Measurements from ENCODE around the gene ZNF280D.

DNA sequence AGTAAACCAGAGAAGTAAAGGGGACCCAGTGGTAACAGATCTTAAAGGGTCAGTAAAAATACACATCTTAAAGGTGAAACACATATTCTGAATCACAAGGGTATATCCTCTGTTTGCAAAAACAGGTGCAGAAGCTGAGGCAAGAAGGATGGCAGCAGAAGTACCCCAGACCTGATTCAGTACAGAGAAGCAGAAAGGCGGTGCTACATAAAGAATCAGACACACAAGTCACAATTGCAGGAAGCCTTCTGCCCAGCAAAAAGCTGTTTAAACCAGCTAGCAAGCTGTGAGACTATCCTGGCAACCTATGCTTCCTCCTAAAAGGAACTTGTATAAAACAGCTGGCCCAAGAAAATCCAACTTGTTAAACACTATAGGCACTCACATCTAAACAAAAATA lies 49.4 kb downstream of the ZNF280D start:
- no peak for TF ChIP-seq POLR2AphosphoS5 (IDR thresholded peaks at IDR 0.05; ENCODE audit: low read depth, low read length)
- TF ChIP-seq, protein P1, sequence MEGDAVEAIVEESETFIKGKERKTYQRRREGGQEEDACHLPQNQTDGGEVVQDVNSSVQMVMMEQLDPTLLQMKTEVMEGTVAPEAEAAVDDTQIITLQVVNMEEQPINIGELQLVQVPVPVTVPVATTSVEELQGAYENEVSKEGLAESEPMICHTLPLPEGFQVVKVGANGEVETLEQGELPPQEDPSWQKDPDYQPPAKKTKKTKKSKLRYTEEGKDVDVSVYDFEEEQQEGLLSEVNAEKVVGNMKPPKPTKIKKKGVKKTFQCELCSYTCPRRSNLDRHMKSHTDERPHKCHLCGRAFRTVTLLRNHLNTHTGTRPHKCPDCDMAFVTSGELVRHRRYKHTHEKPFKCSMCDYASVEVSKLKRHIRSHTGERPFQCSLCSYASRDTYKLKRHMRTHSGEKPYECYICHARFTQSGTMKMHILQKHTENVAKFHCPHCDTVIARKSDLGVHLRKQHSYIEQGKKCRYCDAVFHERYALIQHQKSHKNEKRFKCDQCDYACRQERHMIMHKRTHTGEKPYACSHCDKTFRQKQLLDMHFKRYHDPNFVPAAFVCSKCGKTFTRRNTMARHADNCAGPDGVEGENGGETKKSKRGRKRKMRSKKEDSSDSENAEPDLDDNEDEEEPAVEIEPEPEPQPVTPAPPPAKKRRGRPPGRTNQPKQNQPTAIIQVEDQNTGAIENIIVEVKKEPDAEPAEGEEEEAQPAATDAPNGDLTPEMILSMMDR (IDR thresholded peaks at IDR 0.05): no peak
- TF ChIP-seq TCF7L2 (IDR thresholded peaks at IDR 0.05; ENCODE audit: low read depth, low read length): no peak
- TF ChIP-seq, protein P2, sequence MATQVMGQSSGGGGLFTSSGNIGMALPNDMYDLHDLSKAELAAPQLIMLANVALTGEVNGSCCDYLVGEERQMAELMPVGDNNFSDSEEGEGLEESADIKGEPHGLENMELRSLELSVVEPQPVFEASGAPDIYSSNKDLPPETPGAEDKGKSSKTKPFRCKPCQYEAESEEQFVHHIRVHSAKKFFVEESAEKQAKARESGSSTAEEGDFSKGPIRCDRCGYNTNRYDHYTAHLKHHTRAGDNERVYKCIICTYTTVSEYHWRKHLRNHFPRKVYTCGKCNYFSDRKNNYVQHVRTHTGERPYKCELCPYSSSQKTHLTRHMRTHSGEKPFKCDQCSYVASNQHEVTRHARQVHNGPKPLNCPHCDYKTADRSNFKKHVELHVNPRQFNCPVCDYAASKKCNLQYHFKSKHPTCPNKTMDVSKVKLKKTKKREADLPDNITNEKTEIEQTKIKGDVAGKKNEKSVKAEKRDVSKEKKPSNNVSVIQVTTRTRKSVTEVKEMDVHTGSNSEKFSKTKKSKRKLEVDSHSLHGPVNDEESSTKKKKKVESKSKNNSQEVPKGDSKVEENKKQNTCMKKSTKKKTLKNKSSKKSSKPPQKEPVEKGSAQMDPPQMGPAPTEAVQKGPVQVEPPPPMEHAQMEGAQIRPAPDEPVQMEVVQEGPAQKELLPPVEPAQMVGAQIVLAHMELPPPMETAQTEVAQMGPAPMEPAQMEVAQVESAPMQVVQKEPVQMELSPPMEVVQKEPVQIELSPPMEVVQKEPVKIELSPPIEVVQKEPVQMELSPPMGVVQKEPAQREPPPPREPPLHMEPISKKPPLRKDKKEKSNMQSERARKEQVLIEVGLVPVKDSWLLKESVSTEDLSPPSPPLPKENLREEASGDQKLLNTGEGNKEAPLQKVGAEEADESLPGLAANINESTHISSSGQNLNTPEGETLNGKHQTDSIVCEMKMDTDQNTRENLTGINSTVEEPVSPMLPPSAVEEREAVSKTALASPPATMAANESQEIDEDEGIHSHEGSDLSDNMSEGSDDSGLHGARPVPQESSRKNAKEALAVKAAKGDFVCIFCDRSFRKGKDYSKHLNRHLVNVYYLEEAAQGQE (IDR thresholded peaks at IDR 0.05; ENCODE audit: insufficient read depth in 1 of 2, low read depth in 2 of 2, low read length in 1 of 2): no peak
- TF ChIP-seq SIN3A (IDR thresholded peaks at IDR 0.05; ENCODE audit: borderline replicate concordance, insufficient read depth, low read depth, low read length): no peak

Data from Panc1 (cell line).